Skin of body (tissue), 2 donors: ENCODE data around the gene SLC49A3. TPM values are rescaled to one million over a fixed set of nuclear protein-coding genes. Genes with fewer than 3 reads are reported as not detected.

Experiments used
- DNase-seq: peaks from one replicate; lab custom pipeline; 2025; lab: John Stamatoyannopoulos, UW
- total RNA-seq: library from RNA; depleted of rRNA; stranded (reverse); fragments of >200 nt; gene quantifications from one replicate; pipeline ENCODE4 v1.2.3, GENCODE V29; 2014

SLC49A3 gene
- total RNA-seq, 1 donor from 2014 or later, result 3.2 TPM

DNA sequence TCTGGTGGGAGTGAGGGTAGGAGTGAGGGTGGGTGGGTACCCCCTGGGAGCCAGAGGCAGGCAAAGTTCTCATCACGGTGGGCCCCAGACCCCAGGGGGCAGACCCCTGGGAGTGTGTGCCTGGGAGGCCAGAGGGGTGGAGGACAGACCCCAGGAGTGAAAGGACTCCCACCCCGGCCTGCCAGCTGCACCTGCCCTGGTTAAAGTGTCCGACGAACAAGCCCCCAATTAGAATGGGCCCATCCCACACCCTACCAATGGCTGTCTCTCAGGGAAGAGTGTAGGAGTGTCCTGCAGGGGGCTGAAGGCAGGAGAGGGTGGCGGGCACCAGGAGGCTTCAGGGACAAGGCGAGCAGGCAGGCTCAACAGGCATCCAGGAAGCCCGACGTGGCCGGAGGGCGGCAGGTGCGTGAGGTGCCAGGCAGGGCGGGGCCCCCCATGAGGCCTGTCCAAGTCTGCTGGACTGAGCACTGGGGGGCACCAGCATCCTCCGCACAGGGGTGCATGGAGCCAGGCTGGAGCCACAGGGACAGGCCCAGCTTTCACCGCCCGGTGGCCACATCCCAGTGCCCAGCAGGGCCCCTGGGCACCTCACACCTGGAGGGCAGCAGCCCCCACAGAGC is 54.9 kb downstream of the SLC49A3 start:
- DNase-seq, result no peak

DNA sequence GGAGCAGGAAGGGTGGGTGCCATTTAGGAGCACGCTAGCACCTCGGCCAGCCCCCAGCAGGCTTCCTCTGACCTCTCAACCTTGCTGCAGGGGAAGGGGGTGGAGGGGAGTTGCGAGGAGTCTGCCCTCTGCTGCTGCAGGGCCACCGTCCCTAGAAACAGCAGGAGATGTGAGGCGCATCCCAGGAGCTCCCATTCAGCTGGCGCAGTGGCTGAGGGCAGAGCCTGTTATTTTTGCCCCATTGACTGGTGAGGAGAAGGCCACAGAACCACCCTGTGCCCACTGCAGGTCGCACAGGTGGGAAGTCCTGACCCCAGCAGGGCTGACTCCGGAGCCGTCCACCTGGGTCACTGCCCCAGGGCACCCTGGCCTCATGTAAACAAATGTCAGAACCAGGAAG is 55.5 kb downstream of the SLC49A3 start:
- DNase-seq, result no peak

DNA sequence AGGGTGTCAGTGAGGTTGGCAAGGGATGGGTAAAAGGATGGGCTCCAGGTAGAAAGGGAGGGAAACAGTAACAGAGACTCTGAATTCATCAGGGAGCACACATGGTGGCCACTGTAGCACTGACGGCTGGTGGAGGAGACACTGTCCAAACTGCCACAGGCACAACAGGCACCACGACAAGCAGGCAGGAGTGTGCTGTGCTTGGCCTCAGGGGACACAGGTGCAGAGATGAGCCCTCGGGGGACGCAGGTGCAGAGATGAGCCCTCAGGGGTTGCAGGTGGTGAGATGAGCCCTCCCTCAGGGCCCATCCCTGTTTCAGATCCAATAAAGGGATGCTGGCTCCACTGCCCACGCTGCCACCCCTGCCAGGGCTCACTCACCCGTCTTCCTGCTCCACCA is 56.0 kb downstream of the SLC49A3 start:
- DNase-seq, result no peak

DNA sequence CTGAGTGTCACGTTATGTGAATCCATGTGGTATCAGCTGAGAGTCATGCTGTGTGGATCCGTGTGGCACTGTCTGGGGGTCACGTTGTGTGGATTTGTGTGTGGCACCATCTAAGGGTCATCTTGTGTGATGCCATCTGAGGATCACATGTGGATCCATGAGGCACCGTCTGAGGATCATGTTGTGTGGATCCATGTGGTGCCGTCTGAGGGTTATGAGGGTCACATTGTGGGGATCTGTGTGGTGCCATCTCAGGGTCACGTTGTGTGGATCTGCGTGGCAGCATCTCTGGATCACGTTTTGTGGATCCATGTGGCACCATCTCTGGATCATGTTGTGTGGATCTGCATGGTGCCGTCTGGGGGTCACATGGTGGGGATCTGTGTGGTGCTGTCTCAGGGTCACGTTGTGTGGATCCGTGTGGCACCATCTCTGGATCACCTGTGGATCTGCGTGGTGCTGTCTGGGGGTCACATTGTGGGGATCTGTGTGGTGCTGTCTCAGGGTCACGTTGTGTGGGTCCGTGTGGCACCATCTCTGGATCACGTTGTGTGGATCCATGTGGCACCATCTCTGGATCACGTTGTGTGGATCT is 56.7 kb downstream of the SLC49A3 start:
- DNase-seq, result no peak

Other genes with a start within 250 kb of the SLC49A3 start
- 30.3 TPM for gene ZNF721, start 190.0 kb downstream of the SLC49A3 start, total RNA-seq
- gene PIGG, start 189.9 kb downstream of the SLC49A3 start, total RNA-seq, result 38.9 TPM
- gene TMEM271, start 112.9 kb downstream of the SLC49A3 start, total RNA-seq, result 0.30 TPM
- 5.5 TPM for gene PDE6B, start 63.6 kb downstream of the SLC49A3 start, total RNA-seq
- 178 TPM for gene ATP5ME, start 14.9 kb downstream of the SLC49A3 start, total RNA-seq
- 94.6 TPM for gene MYL5, start 14.6 kb downstream of the SLC49A3 start, total RNA-seq
- gene PCGF3, start 16.7 kb upstream of the SLC49A3 start, total RNA-seq, result 43.7 TPM
- gene CPLX1, start 137.0 kb upstream of the SLC49A3 start, total RNA-seq, result 0.30 TPM
- 45.2 TPM for gene GAK, start 243.2 kb upstream of the SLC49A3 start, total RNA-seq
- 25.4 TPM for gene TMEM175, start 243.3 kb upstream of the SLC49A3 start, total RNA-seq